GM19239 (cell line): ENCODE measurements around the gene NOL12.
A peak's percentile ranks its signal among the peaks of the same experiment; 100 is the strongest.
"Not testable (repeated sequence)": the region's sequence is repeated elsewhere in the genome, so short reads cannot be mapped to it uniquely, and the experiment has no call there.

Experiments used
- DNase-seq: peaks from one replicate; pipeline ENCODE4 v3.0.0; 2011; ENCODE audit warnings: low spot score; ENCODE audit not compliant: insufficient read length
- FAIRE-seq: peaks from 2 replicates; lab custom pipeline; 2011; peaks lifted over from hg19 to GRCh38; lab: Jason Lieb, UNC

NOL12 gene

GRCh38 chr22:37678372-37678771 lies 7.8 kb upstream of the NOL12 start:
- DNase-seq = no peak
- FAIRE-seq = no peak

- DNase-seq (no peak), FAIRE-seq (no peak)
Measured at GRCh38 chr22:37679670-37680069, 6.5 kb upstream of the NOL12 start.

DNA sequence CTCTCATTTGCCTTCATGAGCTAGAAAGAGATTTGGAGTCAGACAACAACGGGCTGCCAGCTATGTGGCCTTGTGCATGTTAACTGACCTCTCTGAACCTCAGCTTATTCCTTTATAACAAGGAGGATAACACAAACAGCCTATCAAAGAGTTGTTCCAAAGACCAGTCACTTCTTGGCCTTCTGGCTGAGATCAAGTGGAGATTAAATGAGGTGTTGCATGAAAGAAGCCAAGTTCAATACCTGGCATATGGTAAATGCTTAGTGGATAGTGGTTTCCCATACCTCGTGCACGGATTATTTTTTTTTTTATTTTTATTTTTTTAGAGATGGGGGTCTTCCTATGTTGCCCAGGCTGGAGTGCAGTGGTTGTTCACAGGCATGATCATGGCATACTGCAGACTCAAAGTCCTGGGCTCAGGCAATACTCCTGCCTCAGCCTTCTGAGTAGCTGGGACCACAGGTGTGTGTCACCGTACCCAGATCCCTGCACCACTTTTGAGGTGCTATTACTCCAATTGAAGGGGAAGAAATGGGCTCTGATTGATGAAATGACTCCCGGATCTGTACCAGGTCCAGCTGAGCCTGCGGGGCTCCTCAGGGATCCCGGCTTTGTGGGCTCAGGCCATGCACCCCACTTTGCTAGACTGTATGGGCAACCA lies 5.8 kb upstream of the NOL12 start:
- FAIRE-seq = no peak
- no peak for DNase-seq

DNA sequence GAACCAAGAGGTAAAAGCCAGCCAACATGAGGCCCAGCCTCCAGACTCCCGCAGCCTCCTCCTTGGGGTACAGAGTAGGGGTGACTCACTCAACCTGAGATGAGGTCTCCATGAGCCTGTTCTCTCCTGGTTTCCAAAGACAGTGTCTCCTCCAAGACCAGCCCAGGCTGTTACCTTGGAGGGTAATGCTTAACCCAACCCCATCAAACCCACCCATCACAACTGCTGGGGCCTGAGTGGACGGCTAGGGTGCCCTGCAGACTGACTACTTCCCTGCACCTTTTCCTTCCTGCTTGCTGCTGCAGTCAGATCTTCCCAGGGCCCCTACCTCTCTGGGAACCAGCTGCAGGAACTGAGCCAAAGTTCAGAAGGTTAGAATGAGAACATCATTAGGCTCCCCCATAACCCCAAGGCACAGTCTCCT lies 5.1 kb upstream of the NOL12 start:
- DNase-seq = no peak
- FAIRE-seq = no peak

GRCh38 chr22:37681556-37682049 lies 4.5 kb upstream of the NOL12 start:
- FAIRE-seq = peak; percentile 97

DNA sequence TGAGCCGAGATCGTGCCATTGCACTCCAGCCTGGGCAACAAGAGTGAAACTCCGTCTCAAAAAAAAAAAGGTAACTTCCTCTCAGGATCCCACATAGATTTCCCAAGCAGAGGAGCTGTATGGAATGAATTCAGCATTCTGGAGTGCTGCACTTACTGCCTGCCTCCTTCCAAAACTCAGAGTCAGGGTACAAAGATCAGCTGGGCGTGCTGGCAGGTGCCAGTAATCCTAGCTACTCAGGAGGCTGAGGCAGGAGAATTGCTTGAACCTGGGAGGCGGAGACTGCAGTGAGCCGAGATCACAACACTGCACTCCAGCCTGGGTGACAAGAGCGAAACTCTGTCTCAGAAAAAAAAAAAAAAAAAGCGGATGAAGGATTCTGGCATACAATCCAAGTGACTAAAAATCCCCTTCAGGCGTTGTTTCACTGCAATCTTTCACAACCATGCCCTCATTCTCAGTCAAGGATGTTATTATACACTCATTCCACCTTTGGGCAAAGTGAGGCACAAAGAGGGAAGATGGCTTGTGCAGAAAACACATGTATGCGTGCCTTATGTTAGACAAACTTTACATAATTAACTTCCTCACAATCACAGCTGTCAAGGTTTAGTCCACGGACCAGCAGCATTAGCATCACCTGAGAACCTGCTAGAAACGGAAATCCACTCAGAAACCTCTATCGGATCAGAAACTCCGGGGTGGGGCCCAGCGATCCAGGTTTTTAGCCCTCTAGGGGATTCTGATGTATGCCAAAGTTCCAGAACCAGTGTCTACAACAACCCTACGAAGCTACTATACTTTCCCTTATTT lies 1.1 kb upstream of the NOL12 start:
- FAIRE-seq = no peak
- no peak for DNase-seq

More at GRCh38 chr22:37681556-37682049, 4.5 kb upstream of the NOL12 start:
- DNase-seq = peak; percentile 56

DNA sequence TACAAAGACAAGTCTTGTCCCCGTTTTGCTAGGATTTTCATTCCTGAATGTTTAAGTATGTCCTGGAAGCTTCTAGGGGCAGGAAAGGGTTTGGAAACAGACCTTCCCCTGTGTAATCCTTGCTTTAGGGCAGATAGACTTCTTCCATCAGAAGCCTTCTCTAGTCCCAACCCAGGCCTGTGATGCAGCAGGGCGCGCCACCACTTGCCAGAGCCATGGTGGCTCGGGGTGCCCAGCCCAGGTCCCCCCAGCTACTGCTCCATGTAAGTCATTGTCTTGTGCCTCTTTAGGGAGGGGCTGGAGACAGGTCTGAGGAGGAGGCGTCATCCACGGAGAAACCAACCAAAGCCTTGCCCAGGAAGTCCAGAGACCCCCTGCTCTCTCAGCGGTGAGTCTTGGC lies 4.3 kb downstream of the NOL12 start:
- no peak for DNase-seq
- FAIRE-seq = no peak

- FAIRE-seq (no peak), DNase-seq (no peak)
Measured at GRCh38 chr22:37690901-37691504, 4.9 kb downstream of the NOL12 start.

- DNase-seq = no peak
- no peak for FAIRE-seq
Measured at GRCh38 chr22:37692627-37693285, 6.6 kb downstream of the NOL12 start.

DNA sequence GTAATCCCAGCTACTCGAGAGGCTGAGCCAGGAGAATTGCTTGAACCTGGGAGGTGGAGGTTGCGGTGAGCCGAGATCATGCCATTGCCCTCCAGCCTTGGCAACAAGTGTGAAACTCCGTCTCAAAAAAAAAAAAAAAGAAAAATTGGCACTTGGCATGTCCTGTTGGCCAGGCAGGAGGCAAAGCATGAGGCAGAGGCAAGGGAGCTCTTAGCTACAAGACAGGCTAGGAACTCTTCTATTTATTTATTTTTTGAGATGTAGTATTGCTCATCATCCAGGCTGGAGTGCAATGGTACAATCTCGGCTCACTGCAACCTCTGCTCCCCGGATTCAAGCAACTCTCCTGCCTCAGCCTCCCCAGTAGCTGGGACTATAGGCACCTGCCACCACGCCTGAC lies 8.0 kb downstream of the NOL12 start:
- DNase-seq, FAIRE-seq: not testable (repeated sequence)

- not testable (repeated sequence) for FAIRE-seq, DNase-seq
Measured at GRCh38 chr22:37696260-37696656, 10.1 kb downstream of the NOL12 start.

GRCh38 chr22:37696657-37697537 lies 10.8 kb downstream of the NOL12 start, which contains the start of gene TRIOBP:
TSS of gene TRIOBP (plus strand) at chr22:37697048. CDS start at chr22:37701366, 4,318 bp downstream.
- FAIRE-seq (peak; percentile 90), DNase-seq (peak; percentile 87)

DNA sequence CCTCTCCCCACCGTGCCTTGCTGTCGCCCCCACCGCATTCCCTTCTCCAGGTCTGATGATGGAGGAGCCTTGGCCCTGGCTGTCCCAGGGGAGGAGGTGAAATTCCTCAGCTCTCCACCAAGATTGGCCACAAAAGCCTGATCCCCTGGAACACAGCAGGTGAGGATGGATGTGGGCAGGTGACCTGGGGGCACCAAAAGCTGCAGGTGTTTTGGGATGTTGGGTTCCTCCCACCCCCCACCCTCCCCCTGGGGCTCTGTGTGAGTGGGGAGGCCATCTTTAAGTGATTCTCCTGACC lies 11.3 kb downstream of the NOL12 start:
- DNase-seq = no peak
- FAIRE-seq = no peak

DNA sequence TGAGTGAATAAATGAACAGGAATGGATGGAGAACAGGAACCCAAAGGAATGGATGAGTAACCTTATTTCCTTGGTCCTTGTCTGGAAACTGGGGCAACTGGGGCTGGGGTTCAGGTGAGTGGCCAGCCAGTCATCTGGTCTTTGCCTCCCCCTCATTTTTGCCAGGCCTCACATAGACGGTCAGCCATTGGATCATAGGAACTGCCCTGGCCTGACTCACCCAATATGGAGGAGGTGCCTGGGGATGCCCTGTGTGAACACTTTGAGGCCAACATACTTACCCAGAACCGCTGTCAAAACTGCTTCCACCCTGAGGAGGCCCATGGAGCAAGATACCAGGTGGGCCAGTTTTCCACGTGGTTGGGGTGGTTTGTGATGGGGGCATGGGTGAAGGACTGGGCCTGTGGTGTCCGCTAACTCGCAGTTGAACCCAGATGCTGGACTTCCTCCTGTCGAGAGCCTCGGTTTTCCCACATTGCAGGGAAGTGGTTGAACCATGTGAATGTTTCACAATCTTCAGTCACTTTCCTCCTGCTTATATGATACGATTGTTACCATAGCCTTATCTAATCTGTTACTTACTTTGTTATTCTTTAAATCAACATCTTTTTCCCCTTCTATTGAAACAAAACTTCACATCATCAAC lies 15.1 kb downstream of the NOL12 start:
- DNase-seq (no peak), FAIRE-seq (no peak)

- no peak for FAIRE-seq
- no peak for DNase-seq
Measured at GRCh38 chr22:37703906-37704305, 17.8 kb downstream of the NOL12 start.

- FAIRE-seq = no peak
- no peak for DNase-seq
Measured at GRCh38 chr22:37704645-37705044, 18.5 kb downstream of the NOL12 start.

GRCh38 chr22:37705205-37705604 lies 19.1 kb downstream of the NOL12 start:
- FAIRE-seq (no peak), DNase-seq (no peak)

DNA sequence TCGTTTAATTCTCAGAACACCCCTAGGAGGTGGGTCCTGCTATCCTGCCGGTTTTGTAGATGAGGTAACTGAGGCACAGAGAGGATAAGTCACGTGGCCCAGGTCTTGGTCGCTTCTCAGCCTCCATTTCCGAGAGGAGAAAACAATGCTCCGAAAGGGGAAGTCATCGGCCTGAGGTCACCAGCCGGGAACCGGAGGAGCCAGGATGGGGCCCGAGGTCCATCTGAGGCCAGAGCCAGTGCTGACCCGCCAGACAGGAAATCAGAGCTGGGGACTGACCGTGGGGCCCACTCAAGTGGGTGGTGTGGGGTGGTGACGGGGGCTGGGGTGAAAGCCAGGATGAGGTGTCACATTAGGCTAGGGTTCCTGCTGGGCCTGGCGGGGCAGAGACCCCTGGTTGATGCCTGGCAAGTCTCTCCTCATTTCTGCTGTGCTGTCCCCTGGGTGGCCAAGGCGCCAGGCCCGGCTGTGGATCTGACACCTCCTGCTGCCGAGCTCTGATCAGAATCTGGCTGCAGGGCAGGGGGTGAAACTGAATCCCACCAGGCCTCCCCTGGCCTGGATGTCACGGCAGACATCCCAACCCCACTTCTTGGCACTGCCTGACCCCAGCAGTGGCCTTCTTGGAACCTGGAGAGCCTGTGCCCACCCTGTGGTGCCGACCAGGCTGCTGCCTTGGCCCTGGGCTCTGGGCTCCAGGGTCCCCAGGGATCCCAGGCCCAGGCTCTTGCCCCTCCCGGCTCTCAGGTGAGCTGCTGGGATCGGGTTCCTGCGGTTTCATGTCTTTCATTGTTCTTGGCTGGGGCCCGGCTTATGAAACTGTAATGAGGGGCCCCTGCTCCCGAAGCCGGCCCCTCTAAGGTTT lies 22.7 kb downstream of the NOL12 start:
- FAIRE-seq (no peak), DNase-seq (no peak)
